NCI-H226 (cell line): ENCODE measurements around the gene CCKAR.

ENCODE experiments used
- DNase-seq: peaks from one replicate; pipeline ENCODE4 v3.0.0-alpha.2; 2015

The CCKAR gene

GRCh38 chr4:26489101-26489985 is 941 bp downstream of the CCKAR start:
- no peak for DNase-seq

GRCh38 chr4:26485684-26486083 is 4.6 kb downstream of the CCKAR start:
- no peak for DNase-seq

GRCh38 chr4:26484516-26484915 is 5.8 kb downstream of the CCKAR start:
- DNase-seq: no peak

- no peak for DNase-seq
These were observed 6.2 kb downstream of the CCKAR start for GRCh38 chr4:26484032-26484515.

- DNase-seq: no peak
These were observed 7.5 kb downstream of the CCKAR start for GRCh38 chr4:26482508-26483462.

- DNase-seq: no peak
These were observed 12.0 kb downstream of the CCKAR start for GRCh38 chr4:26478330-26478729.

- no peak for DNase-seq
These were observed 13.7 kb downstream of the CCKAR start for GRCh38 chr4:26476545-26476944.

- no peak for DNase-seq
These were observed 14.6 kb downstream of the CCKAR start for GRCh38 chr4:26475716-26476115.

GRCh38 chr4:26474551-26474950 is 15.7 kb downstream of the CCKAR start:
- DNase-seq: no peak

GRCh38 chr4:26473893-26474292 is 16.4 kb downstream of the CCKAR start:
- no peak for DNase-seq

GRCh38 chr4:26471890-26472289 is 18.4 kb downstream of the CCKAR start:
- DNase-seq: no peak

- DNase-seq: no peak
These were observed 21.3 kb downstream of the CCKAR start for GRCh38 chr4:26468977-26469376.

GRCh38 chr4:26468283-26468949 is 21.9 kb downstream of the CCKAR start:
- no peak for DNase-seq

- no peak for DNase-seq
These were observed 22.6 kb downstream of the CCKAR start for GRCh38 chr4:26467724-26468123.

GRCh38 chr4:26466578-26467270 is 23.6 kb downstream of the CCKAR start:
- DNase-seq: no peak

GRCh38 chr4:26464420-26465095 is 25.7 kb downstream of the CCKAR start:
- no peak for DNase-seq

- no peak for DNase-seq
These were observed 26.9 kb downstream of the CCKAR start for GRCh38 chr4:26463386-26463785.

- no peak for DNase-seq
These were observed 27.4 kb downstream of the CCKAR start for GRCh38 chr4:26462874-26463273.

GRCh38 chr4:26459756-26460530 is 30.3 kb downstream of the CCKAR start:
- DNase-seq: no peak

GRCh38 chr4:26459054-26459755 is 31.1 kb downstream of the CCKAR start:
- DNase-seq: no peak
